Prostate gland (tissue), 2 donors: ENCODE measurements around the gene IMMP2L.

ENCODE experiments used
- CTCF ChIP-seq, 4 experiments: fragments of 200-600 bp in 2 of 4; fragments of 450-650 bp in 2 of 4; sonication (generic) in 2 of 4; IDR thresholded peaks; 1 replicate in 3 of 4; 2 replicates in 1 of 4; pipeline ENCODE4 v1.5.1; 2016 to 2019; ENCODE audit warnings: antibody characterized with exemption in 4 of 4, mild to moderate bottlenecking in 2 of 4, moderate library complexity in 2 of 4
- POLR2A ChIP-seq: fragments of 450-650 bp; IDR thresholded peaks from one replicate; pipeline ENCODE4 v1.6.1; 2016; ENCODE audit warnings: antibody characterized with exemption, mild to moderate bottlenecking
- POLR2AphosphoS5 ChIP-seq: sonication (generic); formaldehyde crosslinking; IDR thresholded peaks from one replicate; pipeline ENCODE4 v1.6.1; 2017; ENCODE audit warnings: antibody characterized with exemption

DNA sequence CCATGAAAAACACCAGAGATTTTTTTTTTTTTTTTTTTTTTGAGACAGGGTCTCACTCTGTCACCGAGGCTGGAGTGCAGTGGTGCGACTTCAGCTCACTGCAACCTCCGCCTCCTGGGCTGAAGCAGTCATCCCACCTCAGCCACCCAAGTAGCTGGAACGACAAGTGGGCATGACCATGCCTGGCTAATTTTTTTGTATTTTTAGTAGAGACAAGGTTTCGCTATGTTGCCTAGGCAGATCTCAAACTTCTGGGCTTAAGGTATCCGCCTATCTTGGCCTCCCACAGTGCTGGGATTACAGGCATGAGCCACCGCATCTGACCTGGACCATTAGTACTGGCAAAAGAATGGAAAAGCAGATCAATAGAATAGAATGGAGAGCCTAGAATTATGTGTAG, 530.4 kb downstream of the IMMP2L start:
- no peak for TF ChIP-seq POLR2A
- no peak for TF ChIP-seq CTCF (IDR thresholded peaks at IDR 0.05)
- no peak for TF ChIP-seq POLR2AphosphoS5
